GM21360 (cell line): Measurements from ENCODE around the gene CYP2S1.
"Not testable (repeated sequence)": the region's sequence is repeated elsewhere in the genome, so short reads cannot be mapped to it uniquely, and the experiment has no call there.

Experiments
- ATAC-seq: cut with Tn5 transposase; IDR thresholded peaks from one replicate; pipeline ENCODE4 v1.9.1; 2021; ENCODE audit warnings: mild to moderate bottlenecking, moderate library complexity; ENCODE audit not compliant: unreplicated experiment

Gene CYP2S1

DNA sequence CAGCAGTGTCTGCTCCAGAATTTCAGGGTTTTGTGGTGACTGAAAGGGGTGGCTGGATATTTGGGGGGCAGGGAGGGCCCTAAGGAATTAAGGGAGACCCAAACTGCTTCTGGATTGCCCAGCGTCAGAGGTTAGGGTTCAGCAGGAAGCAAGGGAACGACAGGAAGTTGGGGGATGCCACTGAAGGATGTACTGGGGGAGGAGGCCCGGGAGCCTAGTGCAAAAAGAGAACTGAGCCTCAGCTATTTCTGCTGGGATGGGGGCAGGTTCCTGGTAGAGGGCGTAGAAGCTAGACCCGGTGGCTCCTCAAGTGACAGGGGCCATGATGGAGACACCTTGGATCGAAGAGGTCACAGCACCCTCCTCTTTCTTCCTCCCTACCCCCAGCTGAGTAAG lies 1.1 kb downstream of the CYP2S1 start:
- no peak for ATAC-seq

DNA sequence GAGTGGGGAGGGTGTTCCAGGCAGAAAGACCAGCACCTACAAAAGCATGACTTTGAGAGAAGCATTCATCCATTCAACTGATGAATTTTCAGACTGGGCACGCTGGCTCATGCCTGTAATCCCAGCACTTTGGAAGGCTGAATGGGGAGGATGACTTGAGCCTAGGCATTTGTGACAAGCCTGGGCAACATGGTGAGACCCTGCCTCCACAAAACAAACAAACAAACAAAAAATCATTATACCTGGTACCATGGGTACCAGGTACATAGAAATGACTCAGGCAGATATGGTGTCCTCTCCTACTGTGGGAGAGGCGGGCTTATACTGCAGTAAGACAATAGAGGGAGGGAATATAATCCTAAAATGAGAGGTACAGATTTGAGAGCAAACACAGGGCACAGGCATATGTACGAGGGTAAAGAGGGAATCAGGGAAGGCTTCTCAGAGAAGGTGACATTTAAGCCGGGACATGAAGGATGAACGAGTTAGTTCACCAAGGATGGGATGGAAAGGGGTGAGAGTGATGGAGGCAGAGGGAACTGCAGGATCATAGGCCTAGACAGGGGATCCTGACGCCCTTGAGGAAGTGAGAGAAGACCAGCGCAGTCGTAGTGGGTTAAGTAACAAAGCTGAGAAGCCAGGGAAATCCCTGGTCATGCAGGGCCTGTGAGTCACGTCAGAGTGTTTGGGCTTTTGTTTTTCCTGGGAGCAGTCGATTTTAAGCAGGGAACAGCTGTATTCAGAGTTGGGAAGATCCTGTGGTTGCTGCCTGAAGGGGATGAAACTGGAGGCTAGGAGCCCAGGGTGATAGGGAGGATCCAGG lies 2.9 kb downstream of the CYP2S1 start:
- ATAC-seq, result no peak

DNA sequence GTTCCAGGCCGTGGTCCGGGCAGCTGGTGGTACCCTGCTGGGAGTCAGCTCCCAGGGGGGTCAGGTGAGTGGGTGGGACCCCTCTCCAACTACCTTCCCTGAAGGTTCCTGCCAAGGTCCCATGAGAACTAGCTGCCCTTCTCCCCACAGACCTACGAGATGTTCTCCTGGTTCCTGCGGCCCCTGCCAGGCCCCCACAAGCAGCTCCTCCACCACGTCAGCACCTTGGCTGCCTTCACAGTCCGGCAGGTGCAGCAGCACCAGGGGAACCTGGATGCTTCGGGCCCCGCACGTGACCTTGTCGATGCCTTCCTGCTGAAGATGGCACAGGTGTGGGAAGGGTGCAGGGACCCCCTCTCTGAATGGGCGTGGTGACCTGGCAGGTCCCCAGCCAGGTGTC lies 5.5 kb downstream of the CYP2S1 start:
- ATAC-seq, result no peak

DNA sequence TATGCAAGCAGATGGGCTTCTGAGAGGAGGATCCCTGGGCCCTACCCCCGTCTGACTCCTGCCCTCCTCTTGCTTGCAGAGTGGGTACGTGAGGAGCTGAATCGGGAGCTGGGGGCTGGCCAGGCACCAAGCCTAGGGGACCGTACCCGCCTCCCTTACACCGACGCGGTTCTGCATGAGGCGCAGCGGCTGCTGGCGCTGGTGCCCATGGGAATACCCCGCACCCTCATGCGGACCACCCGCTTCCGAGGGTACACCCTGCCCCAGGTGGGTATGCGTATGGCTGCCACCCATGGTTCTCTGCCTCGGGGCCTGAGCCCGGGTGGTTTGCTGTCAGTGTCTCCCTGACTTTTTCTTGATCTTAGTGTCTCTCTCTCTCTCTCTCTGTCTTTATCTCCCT lies 10.4 kb downstream of the CYP2S1 start:
- ATAC-seq, result no peak

DNA sequence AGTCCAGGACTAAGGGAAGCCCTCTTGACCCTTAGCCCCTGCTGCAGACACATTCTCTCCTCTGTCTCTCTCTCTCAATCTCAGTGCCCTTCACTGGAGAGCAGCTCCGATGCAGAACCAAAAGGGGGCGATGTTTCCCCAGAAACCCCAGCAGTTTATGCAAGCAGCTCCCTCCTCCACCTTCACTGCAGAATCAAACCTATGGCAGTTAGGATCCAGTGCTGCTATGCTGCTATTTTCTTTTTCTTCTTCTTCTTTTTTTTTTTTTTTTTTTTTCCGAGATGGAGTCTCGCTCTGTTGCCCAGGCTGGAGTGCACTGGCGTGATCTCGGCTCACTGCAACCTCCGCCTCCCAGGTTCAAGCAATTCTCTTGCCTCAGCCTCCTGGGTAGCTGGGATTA lies 11.3 kb downstream of the CYP2S1 start:
- not testable (repeated sequence) for ATAC-seq

DNA sequence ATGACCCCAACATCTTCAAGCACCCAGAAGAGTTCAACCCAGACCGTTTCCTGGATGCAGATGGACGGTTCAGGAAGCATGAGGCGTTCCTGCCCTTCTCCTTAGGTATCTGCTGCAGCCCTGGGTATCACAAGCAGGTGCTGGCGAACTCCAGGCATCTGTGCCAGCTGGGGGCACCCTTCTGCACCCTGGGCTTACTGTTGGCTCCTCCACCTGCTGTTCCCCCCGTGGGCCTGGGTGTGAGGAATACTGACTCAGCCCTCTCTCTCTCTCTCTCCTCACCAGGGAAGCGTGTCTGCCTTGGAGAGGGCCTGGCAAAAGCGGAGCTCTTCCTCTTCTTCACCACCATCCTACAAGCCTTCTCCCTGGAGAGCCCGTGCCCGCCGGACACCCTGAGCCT lies 13.0 kb downstream of the CYP2S1 start:
- no peak for ATAC-seq

DNA sequence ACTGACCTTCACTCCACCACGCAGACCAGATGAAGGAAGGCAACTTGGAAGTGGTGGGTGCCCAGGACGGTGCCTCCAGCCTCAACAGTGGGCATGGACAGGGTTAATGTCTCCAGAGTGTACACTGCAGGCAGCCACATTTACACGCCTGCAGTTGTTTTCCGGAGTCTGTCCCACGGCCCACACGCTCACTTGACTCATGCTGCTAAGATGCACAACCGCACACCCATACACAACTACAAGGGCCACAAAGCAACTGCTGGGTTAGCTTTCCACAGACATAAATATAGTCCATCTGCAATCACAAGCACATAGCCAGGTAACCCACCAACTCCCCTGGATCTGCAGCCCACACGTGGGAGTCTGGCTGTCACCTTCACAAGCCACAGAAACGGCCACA lies 13.4 kb downstream of the CYP2S1 start:
- no peak for ATAC-seq

DNA sequence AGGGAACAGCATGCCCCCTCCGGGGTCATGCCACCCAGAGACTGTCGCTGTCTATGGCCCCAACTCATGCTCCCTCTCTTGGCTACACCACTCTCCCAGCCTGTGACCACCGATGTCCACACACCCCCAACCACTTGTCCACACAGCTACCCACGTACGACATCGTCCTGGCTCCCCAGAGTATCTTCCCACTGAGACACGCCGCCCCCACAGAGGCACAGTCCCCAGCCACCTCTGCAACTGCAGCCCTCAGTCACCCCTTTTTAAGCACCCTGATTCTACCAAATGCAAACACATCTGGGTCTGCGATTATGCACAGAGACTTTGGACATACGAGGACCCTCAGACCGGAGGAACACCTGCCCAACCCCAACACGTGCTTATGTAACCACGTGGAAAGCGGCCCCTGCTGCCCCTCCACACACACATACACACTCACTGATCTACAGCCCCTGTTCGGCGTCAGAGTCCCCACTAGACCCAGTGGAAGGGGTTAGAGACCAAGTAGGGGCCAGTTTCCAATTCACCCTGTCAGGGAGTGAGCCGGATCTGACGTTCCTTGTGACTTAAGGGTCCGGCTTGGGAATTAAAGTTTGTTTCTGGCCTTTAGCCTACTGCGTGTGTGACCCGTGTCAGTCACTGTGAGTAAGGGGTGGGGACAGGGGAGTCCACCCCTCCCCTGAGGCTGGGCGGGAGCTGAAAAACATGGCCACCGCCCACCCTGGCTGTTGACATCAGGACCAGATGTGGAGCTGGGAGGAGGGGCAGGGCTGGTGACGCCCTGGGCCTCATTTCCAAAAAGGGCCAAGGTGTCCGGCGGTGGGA lies 14.1 kb downstream of the CYP2S1 start:
- ATAC-seq, result no peak

DNA sequence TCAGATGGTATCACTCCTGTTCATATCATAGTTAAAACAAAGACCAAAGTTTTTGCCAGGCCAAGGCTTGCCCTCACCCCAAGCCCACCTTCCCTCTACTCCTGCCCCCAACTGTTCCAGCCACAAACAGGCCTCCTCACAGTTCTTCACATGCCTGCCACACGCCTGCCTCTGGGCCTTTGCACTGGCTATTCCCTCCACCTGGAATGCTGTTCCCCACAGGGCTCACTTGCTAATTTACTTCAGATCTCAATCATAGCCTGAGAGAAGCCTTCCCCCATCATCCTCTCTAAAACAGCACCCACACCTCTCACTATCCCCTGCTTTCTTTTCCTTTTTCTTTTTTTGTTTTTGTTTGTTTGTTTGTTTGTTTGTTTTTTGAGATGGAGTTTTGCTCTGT lies 21.1 kb downstream of the CYP2S1 start:
- ATAC-seq, result no peak

DNA sequence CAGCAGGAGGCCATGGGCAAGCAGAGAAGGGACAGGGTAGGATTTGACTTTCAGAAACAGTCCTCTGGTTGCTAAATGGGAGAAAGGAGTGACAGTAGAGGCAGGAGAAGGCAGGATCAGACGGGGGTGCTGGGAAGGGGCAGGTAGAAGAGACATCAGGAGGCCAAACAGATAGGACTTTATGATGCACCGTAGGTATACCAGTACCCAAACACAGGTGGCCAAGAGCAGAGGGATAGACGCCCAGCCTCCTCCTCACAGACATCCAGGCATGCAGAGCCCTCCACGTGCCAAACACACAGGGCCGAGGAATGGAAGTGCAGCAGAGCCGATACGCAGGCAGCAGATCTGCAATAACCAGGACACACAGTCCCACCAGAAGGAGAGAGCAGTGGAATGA lies 24.7 kb downstream of the CYP2S1 start:
- ATAC-seq, result no peak

DNA sequence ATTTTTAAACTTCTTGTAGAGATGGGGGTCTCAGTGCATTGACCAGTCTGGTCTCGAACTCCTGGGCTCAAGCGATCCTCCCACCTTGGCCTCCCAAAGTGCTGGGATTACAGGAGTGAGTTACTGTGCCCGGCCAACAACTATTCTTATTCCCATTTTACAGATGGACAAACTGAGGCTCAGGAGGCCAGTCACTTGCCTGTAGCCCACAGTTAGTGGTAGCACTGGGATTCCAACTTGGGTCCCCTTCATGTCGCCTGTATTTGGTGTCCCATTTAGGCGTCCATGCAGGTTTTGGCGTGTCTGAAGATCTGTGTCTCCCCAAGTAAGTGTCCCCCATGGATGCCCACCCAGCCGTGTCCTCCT lies 25.2 kb downstream of the CYP2S1 start:
- no peak for ATAC-seq

DNA sequence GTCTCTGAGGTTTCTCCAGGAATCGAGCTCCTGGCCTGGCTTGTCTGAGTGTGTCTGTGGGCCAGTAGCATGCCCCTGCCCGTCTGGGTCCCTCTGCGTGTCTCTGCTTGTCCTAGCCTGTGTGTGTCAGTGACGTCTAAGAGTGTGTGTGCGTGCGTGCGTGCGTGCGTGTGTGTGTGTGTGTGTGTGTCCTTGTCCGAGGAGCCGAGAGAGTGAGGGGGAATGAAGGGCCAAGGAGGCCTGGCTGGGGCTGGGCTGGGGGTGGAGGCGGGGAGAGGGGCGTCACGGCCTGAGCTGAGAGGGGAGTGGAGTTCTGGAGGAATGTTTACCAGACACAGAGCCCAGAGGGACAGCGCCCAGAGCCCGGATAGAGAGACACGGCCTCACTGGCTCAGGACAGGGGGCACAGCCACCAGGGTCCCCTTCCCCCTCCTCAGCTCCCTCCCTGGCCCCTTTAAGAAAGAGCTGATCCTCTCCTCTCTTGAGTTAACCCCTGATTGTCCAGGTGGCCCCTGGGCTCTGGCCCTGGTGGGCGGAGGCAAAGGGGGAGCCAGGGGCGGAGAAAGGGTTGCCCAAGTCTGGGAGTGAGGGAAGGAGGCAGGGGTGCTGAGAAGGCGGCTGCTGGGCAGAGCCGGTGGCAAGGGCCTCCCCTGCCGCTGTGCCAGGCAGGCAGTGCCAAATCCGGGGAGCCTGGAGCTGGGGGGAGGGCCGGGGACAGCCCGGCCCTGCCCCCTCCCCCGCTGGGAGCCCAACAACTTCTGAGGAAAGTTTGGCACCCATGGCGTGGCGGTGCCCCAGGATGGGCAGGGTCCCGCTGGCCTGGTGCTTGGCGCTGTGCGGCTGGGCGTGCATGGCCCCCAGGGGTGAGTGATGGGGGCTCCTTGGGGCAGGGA lies 25.8 kb downstream of the CYP2S1 start, which contains the start of gene AXL:
Gene AXL (plus strand): TSS at position 609 of the 893 bp plus-strand sequence. CDS start 170 bp downstream, at position 779.
- no peak for ATAC-seq

DNA sequence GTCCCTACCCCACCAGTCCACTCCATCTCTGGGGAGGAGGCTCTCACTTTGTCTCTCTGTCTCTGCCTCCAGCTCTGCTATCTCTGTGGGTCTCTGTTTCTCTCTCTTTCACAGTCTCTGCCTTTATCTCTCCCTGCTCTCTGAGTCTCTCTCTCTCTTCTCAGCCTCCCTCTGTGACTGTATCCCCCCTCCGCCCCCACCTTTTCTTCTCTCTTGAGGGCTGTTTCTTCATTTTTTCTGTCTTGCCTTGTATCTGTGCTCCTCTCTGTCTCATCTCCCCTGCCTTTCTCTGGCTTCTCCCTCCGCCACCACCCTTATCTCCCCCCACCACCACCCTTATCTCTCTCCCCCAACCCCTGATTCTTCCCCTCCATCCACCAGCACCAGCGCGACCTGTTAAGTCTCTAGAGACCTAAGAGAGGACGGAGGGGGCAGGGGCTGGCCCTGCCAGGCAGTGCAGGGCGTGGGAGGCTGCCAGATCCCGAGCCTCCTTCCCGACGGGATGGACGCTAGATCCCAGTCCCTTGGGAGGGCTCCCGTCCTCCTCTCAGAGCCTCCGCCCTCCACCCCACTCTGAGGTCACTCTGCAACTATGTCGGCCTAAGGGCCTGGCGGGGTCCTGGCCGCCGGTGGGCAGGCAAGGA lies 27.0 kb downstream of the CYP2S1 start:
- no peak for ATAC-seq

DNA sequence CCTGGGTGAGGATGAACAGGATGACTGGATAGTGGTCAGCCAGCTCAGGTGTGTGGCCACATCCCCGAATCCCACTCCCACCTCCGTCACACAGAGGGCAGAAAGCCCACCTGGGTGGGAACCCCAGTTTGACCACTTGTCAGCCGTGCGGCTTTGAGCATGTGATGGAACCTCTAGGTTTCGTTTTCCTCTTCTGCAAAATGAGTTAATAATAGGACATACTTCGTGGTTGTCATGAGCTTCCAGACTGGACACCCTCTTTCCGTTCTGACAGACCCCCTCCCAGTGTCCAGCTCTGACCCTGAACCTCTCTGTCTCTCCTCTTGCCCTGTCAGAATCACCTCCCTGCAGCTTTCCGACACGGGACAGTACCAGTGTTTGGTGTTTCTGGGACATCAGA lies 27.8 kb downstream of the CYP2S1 start:
- ATAC-seq, result no peak

DNA sequence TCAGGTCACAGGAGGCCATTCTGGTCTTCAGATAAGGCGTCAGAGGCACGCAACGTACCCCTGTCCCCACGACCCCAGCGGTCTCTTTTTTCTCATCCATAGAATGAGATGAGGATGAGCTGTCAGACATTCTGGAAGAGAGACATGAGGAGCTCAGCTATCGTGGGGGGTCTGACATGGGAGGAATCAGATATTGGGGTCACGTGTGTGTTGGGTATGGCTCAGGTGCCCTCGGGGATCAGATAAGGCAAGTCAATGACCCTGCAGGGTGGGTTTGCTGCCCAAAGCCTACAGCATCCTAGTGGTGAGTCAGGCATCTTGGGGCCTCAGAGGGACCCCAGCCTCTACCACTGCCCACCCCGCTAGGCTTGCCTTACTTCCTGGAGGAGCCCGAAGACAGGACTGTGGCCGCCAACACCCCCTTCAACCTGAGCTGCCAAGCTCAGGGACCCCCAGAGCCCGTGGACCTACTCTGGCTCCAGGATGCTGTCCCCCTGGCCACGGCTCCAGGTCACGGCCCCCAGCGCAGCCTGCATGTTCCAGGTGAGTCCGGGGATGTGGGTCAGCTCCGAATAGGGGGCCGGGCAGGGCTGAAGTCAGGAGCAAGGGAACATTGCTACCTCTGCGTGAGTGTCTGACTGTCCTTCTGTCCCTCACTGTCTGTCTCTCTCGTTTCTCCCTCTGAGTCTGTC lies 28.6 kb downstream of the CYP2S1 start:
- ATAC-seq, result no peak

DNA sequence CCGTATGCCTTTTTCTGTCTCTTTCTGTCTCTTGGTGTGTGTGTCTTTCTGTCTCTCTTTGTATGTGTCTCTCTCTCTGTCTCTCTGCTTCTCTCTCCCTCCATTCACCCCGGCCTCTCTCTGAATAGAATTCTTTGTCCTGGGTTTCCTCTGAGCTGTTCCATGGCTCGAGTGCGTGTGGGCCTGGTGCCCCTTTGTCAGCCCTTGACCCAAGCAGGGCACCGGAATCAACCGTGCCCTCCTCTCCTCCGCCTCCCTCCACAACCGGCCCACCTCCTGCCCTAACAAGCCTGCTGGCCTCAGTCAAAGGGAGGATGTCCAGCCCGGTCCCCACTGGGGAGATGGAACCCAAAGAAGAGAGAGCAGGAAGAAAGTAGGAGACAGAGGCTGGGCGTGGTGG lies 29.2 kb downstream of the CYP2S1 start:
- no peak for ATAC-seq

DNA sequence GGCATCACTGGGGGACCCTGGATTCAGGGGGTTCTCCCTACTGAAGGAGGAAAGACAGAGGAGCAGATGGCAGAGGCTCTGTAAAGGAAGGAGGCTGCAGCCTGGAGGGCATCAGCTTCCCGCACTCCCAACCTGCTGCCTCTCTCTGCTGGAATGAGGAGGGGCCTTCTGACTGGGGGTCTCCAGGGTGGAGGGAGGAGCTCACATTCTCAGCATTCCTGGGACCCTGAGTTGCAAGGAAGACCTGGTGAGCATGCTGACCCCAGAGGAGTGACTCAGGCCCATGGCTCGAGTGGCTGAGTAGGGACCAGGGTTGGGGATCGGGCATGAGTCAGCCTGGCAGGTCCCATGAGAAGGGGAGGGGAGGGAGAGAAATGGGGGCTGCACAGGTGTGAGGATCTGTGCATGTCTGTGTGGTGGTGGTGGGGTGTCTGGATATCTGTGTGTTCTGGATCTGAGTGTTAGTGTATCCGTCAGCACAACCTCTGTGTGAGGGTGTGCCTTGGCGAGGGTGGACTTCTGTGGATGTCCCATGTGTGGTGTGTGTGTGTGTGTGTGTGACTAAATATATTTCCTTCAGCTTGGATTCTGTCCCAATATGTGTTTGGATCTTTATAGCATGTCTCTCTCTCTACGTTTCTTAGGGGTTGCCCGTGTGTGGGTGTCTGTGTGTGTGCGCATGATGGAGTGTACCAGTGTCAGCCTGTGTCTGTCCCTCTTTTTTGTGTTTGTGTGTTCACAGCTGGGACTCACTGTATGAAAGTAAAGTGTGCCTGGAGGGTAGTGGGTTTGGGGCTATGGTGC lies 30.6 kb downstream of the CYP2S1 start:
- no peak for ATAC-seq

DNA sequence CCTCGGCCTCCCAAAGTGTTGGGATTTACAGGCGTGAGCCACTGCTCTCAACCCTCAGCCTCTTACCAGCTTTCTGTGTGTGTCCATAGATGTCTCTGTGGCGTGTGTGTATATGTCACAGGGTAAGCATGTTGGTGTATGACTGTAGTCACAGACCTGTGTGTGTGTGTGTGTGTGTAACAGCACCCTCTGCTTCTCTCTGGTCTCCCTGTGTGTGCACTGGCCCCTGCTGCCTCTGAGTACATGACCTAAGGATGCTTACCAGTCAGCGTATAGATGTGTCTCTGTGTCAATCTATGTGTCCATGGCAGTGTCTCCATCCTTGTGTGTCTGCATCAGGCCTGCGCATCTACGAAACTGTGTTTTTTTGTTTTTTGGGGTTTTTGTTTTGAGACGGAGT lies 31.6 kb downstream of the CYP2S1 start:
- no peak for ATAC-seq
